ENCODE results near the gene LTA4H.

LTA4H gene

GRCh38 chr12:96040305-96041133 is 5.1 kb upstream of the LTA4H start:
- in situ Hi-C loops (cut with MboI; ENCODE audit: low sequenced_read_pairs) = no loop called here

GRCh38 chr12:96039516-96039915 is 4.1 kb upstream of the LTA4H start:
- in situ Hi-C loops (cut with MboI; ENCODE audit: low sequenced_read_pairs) = no loop called here

- in situ Hi-C loops (cut with MboI; ENCODE audit: low sequenced_read_pairs) = no loop called here
These were observed 1.5 kb upstream of the LTA4H start for GRCh38 chr12:96036765-96037455.

- in situ Hi-C loops (cut with MboI; ENCODE audit: low sequenced_read_pairs) = no loop called here
These were observed 635 bp downstream of the LTA4H start for GRCh38 chr12:96034621-96035282.

- in situ Hi-C loops (cut with MboI; ENCODE audit: low sequenced_read_pairs) = no loop called here
These were observed 1.6 kb downstream of the LTA4H start for GRCh38 chr12:96033549-96034389.

- in situ Hi-C loops (cut with MboI; ENCODE audit: low sequenced_read_pairs) = no loop called here
These were observed 5.6 kb downstream of the LTA4H start for GRCh38 chr12:96029826-96030225.

- in situ Hi-C loops (cut with MboI; ENCODE audit: low sequenced_read_pairs) = no loop called here
These were observed 6.8 kb downstream of the LTA4H start for GRCh38 chr12:96028538-96028937.

- in situ Hi-C loops (cut with MboI; ENCODE audit: low sequenced_read_pairs) = no loop called here
These were observed 9.1 kb downstream of the LTA4H start for GRCh38 chr12:96026331-96026730.

- in situ Hi-C loops (cut with MboI; ENCODE audit: low sequenced_read_pairs) = no loop called here
These were observed 9.9 kb downstream of the LTA4H start for GRCh38 chr12:96025518-96025917.

GRCh38 chr12:96020314-96021003 is 14.9 kb downstream of the LTA4H start:
- in situ Hi-C loops (cut with MboI; ENCODE audit: low sequenced_read_pairs) = no loop called here

- in situ Hi-C loops (cut with MboI; ENCODE audit: low sequenced_read_pairs) = no loop called here
These were observed 19.7 kb downstream of the LTA4H start for GRCh38 chr12:96015672-96016071.

GRCh38 chr12:96014943-96015599 is 20.3 kb downstream of the LTA4H start:
- in situ Hi-C loops (cut with MboI; ENCODE audit: low sequenced_read_pairs) = no loop called here

GRCh38 chr12:96007729-96008128 is 27.7 kb downstream of the LTA4H start:
- in situ Hi-C loops (cut with MboI; ENCODE audit: low sequenced_read_pairs) = no loop called here

- in situ Hi-C loops (cut with MboI; ENCODE audit: low sequenced_read_pairs) = no loop called here
These were observed 28.7 kb downstream of the LTA4H start for GRCh38 chr12:96006727-96007126.

- in situ Hi-C loops (cut with MboI; ENCODE audit: low sequenced_read_pairs) = no loop called here
These were observed 34.5 kb downstream of the LTA4H start for GRCh38 chr12:96000858-96001257.

- in situ Hi-C loops (cut with MboI; ENCODE audit: low sequenced_read_pairs) = no loop called here
These were observed 35.9 kb downstream of the LTA4H start for GRCh38 chr12:95999484-95999883.

GRCh38 chr12:95998611-95999286 is 36.6 kb downstream of the LTA4H start:
- in situ Hi-C loops (cut with MboI; ENCODE audit: low sequenced_read_pairs) = no loop called here

- in situ Hi-C loops (cut with MboI; ENCODE audit: low sequenced_read_pairs) = no loop called here
These were observed 37.4 kb downstream of the LTA4H start for GRCh38 chr12:95997911-95998510.

GRCh38 chr12:95997276-95997675 is 38.1 kb downstream of the LTA4H start:
- in situ Hi-C loops (cut with MboI; ENCODE audit: low sequenced_read_pairs) = no loop called here
